ENCODE data around the gene SP140. TPM values are rescaled to one million over a fixed set of nuclear protein-coding genes. Genes with fewer than 3 reads are reported as not detected.

The SP140 gene
- total and polyA plus RNA-seq, 2 experiments from 2014 or later = 0.40 to 0.53 TPM

DNA sequence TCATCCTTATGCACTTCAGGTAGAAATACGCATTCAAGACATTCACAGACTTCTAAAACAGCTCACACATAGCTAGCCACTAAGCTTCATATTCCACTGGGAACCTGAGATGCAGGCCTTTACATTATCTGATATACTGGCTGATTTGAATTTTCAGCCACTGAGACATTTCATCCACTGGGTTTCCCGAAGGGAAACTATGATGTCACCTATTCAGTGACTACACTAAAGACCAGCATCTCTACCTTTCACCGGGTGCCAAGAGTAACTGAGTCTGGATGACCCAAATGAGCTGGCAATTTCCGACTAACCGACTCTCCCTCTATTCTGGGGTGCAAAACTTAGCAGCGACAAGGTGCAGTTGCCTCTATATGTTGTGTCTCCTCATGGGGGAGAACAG lies 69.7 kb downstream of the SP140 start:
- 86% methylated on average over 6 of the region's 6 CpGs for WGBS (ENCODE audit: low lambda C conversion rate, missing lambda C conversion rate)
- H3K4me1 ChIP-seq (ENCODE audit: insufficient read depth) = no peaks in the 10 kb centered on the region
- no peak overlapping the region for H2AFZ ChIP-seq
- TF ChIP-seq EZH2phosphoT487 (IDR thresholded peaks at IDR 0.05; ENCODE audit: low read depth, severe bottlenecking, unreplicated experiment) (no peak), EZH2 (IDR thresholded peaks at IDR 0.05; ENCODE audit: borderline replicate concordance) (no peak)
- TF ChIP-seq, protein P1, sequence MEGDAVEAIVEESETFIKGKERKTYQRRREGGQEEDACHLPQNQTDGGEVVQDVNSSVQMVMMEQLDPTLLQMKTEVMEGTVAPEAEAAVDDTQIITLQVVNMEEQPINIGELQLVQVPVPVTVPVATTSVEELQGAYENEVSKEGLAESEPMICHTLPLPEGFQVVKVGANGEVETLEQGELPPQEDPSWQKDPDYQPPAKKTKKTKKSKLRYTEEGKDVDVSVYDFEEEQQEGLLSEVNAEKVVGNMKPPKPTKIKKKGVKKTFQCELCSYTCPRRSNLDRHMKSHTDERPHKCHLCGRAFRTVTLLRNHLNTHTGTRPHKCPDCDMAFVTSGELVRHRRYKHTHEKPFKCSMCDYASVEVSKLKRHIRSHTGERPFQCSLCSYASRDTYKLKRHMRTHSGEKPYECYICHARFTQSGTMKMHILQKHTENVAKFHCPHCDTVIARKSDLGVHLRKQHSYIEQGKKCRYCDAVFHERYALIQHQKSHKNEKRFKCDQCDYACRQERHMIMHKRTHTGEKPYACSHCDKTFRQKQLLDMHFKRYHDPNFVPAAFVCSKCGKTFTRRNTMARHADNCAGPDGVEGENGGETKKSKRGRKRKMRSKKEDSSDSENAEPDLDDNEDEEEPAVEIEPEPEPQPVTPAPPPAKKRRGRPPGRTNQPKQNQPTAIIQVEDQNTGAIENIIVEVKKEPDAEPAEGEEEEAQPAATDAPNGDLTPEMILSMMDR (IDR thresholded peaks at IDR 0.05; ENCODE audit: poor library complexity) = no peak
- H3K27me3 ChIP-seq = no peaks in the 10 kb centered on the region
- H3K79me2 ChIP-seq = no peaks in the 10 kb centered on the region
- H4K20me1 ChIP-seq (ENCODE audit: insufficient read depth, poor library complexity, severe bottlenecking) = no peaks in the 10 kb centered on the region
- H3K9me2 ChIP-seq (replicated peaks; ENCODE audit: insufficient read depth) = no peaks in the 10 kb centered on the region
- H3K4me2 ChIP-seq = no peak overlapping the region
- no peaks in the 10 kb centered on the region for H3K36me3 ChIP-seq (replicated peaks; ENCODE audit: insufficient read depth, low read depth)
- H3K9me3 ChIP-seq (ENCODE audit: low read depth) = no peaks in the 10 kb centered on the region
- no peak for DNase-seq (ENCODE audit: low spot score)
- no peak overlapping the region for H3K27ac ChIP-seq
- H3K4me3 ChIP-seq = no peak overlapping the region

DNA sequence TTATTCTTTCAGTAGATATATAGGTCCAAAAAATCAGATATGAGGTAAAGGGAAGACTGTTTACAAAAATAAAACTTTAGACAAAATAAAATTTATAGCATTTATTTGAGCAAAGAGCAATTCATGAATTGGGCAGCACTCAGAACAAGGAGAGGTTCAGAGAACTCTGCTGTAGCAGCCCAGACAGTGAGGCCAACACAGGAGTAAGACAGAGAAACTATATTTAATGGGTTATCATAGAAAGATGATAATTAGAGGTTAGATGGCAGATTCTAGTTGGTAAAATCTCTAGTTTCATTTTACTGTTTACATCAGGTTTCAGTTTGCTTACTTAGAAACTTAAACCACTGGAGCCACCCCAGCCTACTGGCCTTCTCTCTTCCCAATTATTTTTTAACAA lies 71.4 kb downstream of the SP140 start:
- H3K36me3 ChIP-seq (replicated peaks; ENCODE audit: insufficient read depth, low read depth) = no peaks in the 10 kb centered on the region
- DNase-seq (ENCODE audit: low spot score) = no peak
- H2AFZ ChIP-seq = no peak overlapping the region
- no peaks in the 10 kb centered on the region for H3K4me1 ChIP-seq (ENCODE audit: insufficient read depth)
- H3K4me2 ChIP-seq = no peak overlapping the region
- H3K9me3 ChIP-seq (ENCODE audit: low read depth) = no peaks in the 10 kb centered on the region
- no peak overlapping the region for H3K4me3 ChIP-seq
- TF ChIP-seq, protein P1 (IDR thresholded peaks at IDR 0.05; ENCODE audit: poor library complexity) = no peak
- TF ChIP-seq EZH2 (IDR thresholded peaks at IDR 0.05; ENCODE audit: borderline replicate concordance) = no peak
- H3K27ac ChIP-seq = no peak overlapping the region
- no peaks in the 10 kb centered on the region for H4K20me1 ChIP-seq (ENCODE audit: insufficient read depth, poor library complexity, severe bottlenecking)
- no peaks in the 10 kb centered on the region for H3K79me2 ChIP-seq
- no peaks in the 10 kb centered on the region for H3K9me2 ChIP-seq (replicated peaks; ENCODE audit: insufficient read depth)
- no peaks in the 10 kb centered on the region for H3K27me3 ChIP-seq

DNA sequence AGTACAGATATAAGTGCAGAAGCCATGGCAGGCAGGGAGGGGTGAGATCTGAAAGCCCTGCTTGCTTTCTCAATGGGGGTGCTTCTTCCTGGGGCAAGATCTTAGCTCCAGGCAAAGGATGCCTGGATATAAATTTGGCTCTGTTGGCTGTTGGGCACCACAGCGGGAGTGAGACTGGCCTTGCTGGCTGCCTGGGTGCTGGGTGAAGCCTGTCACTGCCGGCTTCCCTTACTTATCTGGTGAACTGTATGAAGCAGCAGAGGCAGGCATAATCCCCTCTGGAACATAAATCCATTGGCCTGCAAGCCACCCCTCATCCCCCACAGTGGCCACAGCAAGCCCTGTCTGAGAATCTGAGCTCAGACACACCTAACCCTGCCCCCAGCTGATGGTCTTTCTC lies 74.1 kb downstream of the SP140 start:
- TF ChIP-seq, protein P1 (IDR thresholded peaks at IDR 0.05; ENCODE audit: poor library complexity) = no peak
- TF ChIP-seq EZH2phosphoT487 (IDR thresholded peaks at IDR 0.05; ENCODE audit: low read depth, severe bottlenecking, unreplicated experiment) (no peak), EZH2 (IDR thresholded peaks at IDR 0.05; ENCODE audit: borderline replicate concordance) (no peak)
- H3K4me2 ChIP-seq = no peak overlapping the region
- no peaks in the 10 kb centered on the region for H4K20me1 ChIP-seq (ENCODE audit: insufficient read depth, poor library complexity, severe bottlenecking)
- no peaks in the 10 kb centered on the region for H3K27me3 ChIP-seq
- H2AFZ ChIP-seq = no peak overlapping the region
- H3K4me1 ChIP-seq (ENCODE audit: insufficient read depth) = no peaks in the 10 kb centered on the region
- H3K9me2 ChIP-seq (replicated peaks; ENCODE audit: insufficient read depth) = no peaks in the 10 kb centered on the region
- no peak overlapping the region for H3K4me3 ChIP-seq
- 89% methylated on average over 2 of the region's 2 CpGs for WGBS (ENCODE audit: low lambda C conversion rate, missing lambda C conversion rate)
- DNase-seq (ENCODE audit: low spot score) = no peak
- H3K36me3 ChIP-seq (replicated peaks; ENCODE audit: insufficient read depth, low read depth) = no peaks in the 10 kb centered on the region
- no peaks in the 10 kb centered on the region for H3K79me2 ChIP-seq
- H3K27ac ChIP-seq = no peak overlapping the region
- H3K9me3 ChIP-seq (ENCODE audit: low read depth) = no peaks in the 10 kb centered on the region

Data from hepatocyte (in vitro differentiated cells).